Peyer's patch (tissue), 4 donors: ENCODE results near the gene POU6F2. TPM values are rescaled to one million over a fixed set of nuclear protein-coding genes. Genes with fewer than 3 reads are reported as not detected.

ENCODE experiments used
- DNase-seq, 3 donors: peaks; one replicate each; pipeline ENCODE4 v3.0.0-alpha.2; 2017 to 2019
- H3K27ac ChIP-seq, 4 donors: fragments of 200-600 bp; sonication (generic); one replicate each; pipeline ENCODE4 v1.5.1; 2016 to 2019
- H3K27me3 ChIP-seq, 2 donors: fragments of 200-600 bp; sonication (generic); one replicate each; pipeline ENCODE4 v1.5.1; 2019
- H3K36me3 ChIP-seq, 3 donors: fragments of 200-600 bp; sonication (generic); one replicate each; pipeline ENCODE4 v1.5.1; 2016 to 2019
- H3K4me1 ChIP-seq, 4 donors: fragments of 200-600 bp; sonication (generic); one replicate each; pipeline ENCODE4 v1.5.1; 2016 to 2019
- H3K4me3 ChIP-seq, 4 donors: fragments of 200-600 bp; sonication (generic); 1 replicate in 3 of 4; 2 replicates in 1 of 4; pipeline ENCODE4 v1.5.1; 2016 to 2019; ENCODE audit warnings: mild to moderate bottlenecking in 1 of 4
- H3K9me3 ChIP-seq, 4 donors: fragments of 200-600 bp; sonication (generic); one replicate each; pipeline ENCODE4 v1.5.1; 2016 to 2019; ENCODE audit warnings: mild to moderate bottlenecking in 1 of 4
- CTCF ChIP-seq, 6 experiments: fragments of 450-650 bp in 4 of 6; fragments of 200-600 bp in 2 of 6; sonication (generic) in 1 of 6; IDR thresholded peaks; one replicate each; pipeline ENCODE4 v1.5.1; 2017 to 2019; ENCODE audit warnings: antibody characterized with exemption in 6 of 6, mild to moderate bottlenecking in 3 of 6, moderate library complexity in 1 of 6
- POLR2A ChIP-seq, 2 donors: fragments of 450-650 bp; IDR thresholded peaks; one replicate each; pipeline ENCODE4 v1.5.1; 2017; ENCODE audit warnings: antibody characterized with exemption in 2 of 2, mild to moderate bottlenecking in 2 of 2, moderate library complexity in 2 of 2
- total RNA-seq, 4 donors: library from RNA; depleted of rRNA; stranded (reverse); fragments of >200 nt; gene quantifications; one replicate each; pipeline ENCODE4 v1.1.0, GENCODE V29; 2016

The POU6F2 gene
- total RNA-seq, 4 donors from 2014 or later: 0.80 to 1.3 (median 1.2) TPM; not detected in 1

GRCh38 chr7:39338716-39339115 is 361.0 kb downstream of the POU6F2 start:
- no peak for DNase-seq
- Histone ChIP-seq H3K9me3 (no peaks in the 10 kb centered on the region), H3K27ac (no peak overlapping the region), H3K4me3 (no peak overlapping the region), H3K36me3 (no peaks in the 10 kb centered on the region), H3K27me3 (no peaks in the 10 kb centered on the region), H3K4me1 (no peaks in the 10 kb centered on the region)
- TF ChIP-seq CTCF (IDR thresholded peaks at IDR 0.05) (no peak), POLR2A (IDR thresholded peaks at IDR 0.05) (no peak)

GRCh38 chr7:39339591-39339990 is 361.9 kb downstream of the POU6F2 start:
- H3K4me3 ChIP-seq: no peak overlapping the region
- no peak for DNase-seq
- no peaks in the 10 kb centered on the region for H3K36me3 ChIP-seq
- no peaks in the 10 kb centered on the region for H3K4me1 ChIP-seq
- TF ChIP-seq POLR2A (IDR thresholded peaks at IDR 0.05) (no peak), CTCF (IDR thresholded peaks at IDR 0.05) (no peak)
- H3K27me3 ChIP-seq: no peaks in the 10 kb centered on the region
- H3K27ac ChIP-seq: no peak overlapping the region
- no peaks in the 10 kb centered on the region for H3K9me3 ChIP-seq

GRCh38 chr7:39341083-39341482 is 363.4 kb downstream of the POU6F2 start:
- Histone ChIP-seq H3K4me1 (no peaks in the 10 kb centered on the region), H3K9me3 (no peaks in the 10 kb centered on the region), H3K27ac (no peak overlapping the region), H3K4me3 (no peak overlapping the region), H3K36me3 (no peaks in the 10 kb centered on the region), H3K27me3 (no peaks in the 10 kb centered on the region)
- TF ChIP-seq CTCF (IDR thresholded peaks at IDR 0.05) (no peak), POLR2A (IDR thresholded peaks at IDR 0.05) (no peak)
- DNase-seq: no peak

GRCh38 chr7:39342763-39343162 is 365.1 kb downstream of the POU6F2 start:
- H3K27me3 ChIP-seq: no peaks in the 10 kb centered on the region
- TF ChIP-seq CTCF (IDR thresholded peaks at IDR 0.05): no peak
- no peaks in the 10 kb centered on the region for H3K36me3 ChIP-seq
- no peak overlapping the region for H3K27ac ChIP-seq
- no peaks in the 10 kb centered on the region for H3K4me1 ChIP-seq
- no peak overlapping the region for H3K4me3 ChIP-seq
- H3K9me3 ChIP-seq: no peaks in the 10 kb centered on the region
- DNase-seq: no peak

- H3K27me3 ChIP-seq: no peaks in the 10 kb centered on the region
- no peak for DNase-seq
- no peaks in the 10 kb centered on the region for H3K4me1 ChIP-seq
- no peak overlapping the region for H3K27ac ChIP-seq
- TF ChIP-seq CTCF (IDR thresholded peaks at IDR 0.05) (no peak), POLR2A (IDR thresholded peaks at IDR 0.05) (no peak)
- H3K4me3 ChIP-seq: no peak overlapping the region
- no peaks in the 10 kb centered on the region for H3K9me3 ChIP-seq
- no peaks in the 10 kb centered on the region for H3K36me3 ChIP-seq
Measured at GRCh38 chr7:39349452-39350123, 371.9 kb downstream of the POU6F2 start.
